ENCODE results near the gene PKN2.

GRCh38 chr1:88878731-88879130 is 194.7 kb downstream of the PKN2 start:
- TF ChIP-seq CTCF (IDR thresholded peaks at IDR 0.05; ENCODE audit: low read depth, low read length, poor library complexity, severe bottlenecking), result no peak
- no peak for TF ChIP-seq EZH2phosphoT487 (IDR thresholded peaks at IDR 0.05; ENCODE audit: borderline replicate concordance, low read length)
